MG63 (cell line): ENCODE results near the gene CCT8. TPM values are rescaled to one million over a fixed set of nuclear protein-coding genes. Genes with fewer than 3 reads are reported as not detected.

Experiments used
- total RNA-seq: library from RNA; depleted of rRNA; stranded (reverse); fragments of >200 nt; shearing (Covaris generic); gene quantifications from 2 replicates; pipeline ENCODE4 v1.2.3, GENCODE V29; 2014; ENCODE audit warnings: low replicate concordance; rRNA removed

Gene CCT8
- total RNA-seq, 1 experiment from 2014 or later, result 312 TPM

Other genes starting within 250 kb of the CCT8 start
- 9.0 and 10.8 TPM in 2 replicates for gene LTN1, start 80.8 kb downstream of the CCT8 start, total RNA-seq
- gene RWDD2B, start 54.3 kb downstream of the CCT8 start, total RNA-seq, result 7.3 and 8.4 TPM in 2 replicates
- 27.8 and 41.8 TPM in 2 replicates for gene USP16, start 49.0 kb downstream of the CCT8 start, total RNA-seq
- 28.3 and 41.5 TPM in 2 replicates for gene MAP3K7CL, start 57.0 kb upstream of the CCT8 start, total RNA-seq
- gene BACH1, start 225.3 kb upstream of the CCT8 start, total RNA-seq, result 13.1 and 29.2 TPM in 2 replicates